HG03457 (cell line): ENCODE measurements around the gene LRRTM2.
"Not testable (repeated sequence)": the region's sequence is repeated elsewhere in the genome, so short reads cannot be mapped to it uniquely, and the experiment has no call there.

Experiments
- ATAC-seq: cut with Tn5 transposase; IDR thresholded peaks from one replicate; pipeline ENCODE4 v1.9.1; 2021; ENCODE audit warnings: moderate number of reproducible peaks; ENCODE audit not compliant: unreplicated experiment

The LRRTM2 gene

GRCh38 chr5:138841531-138841930, 33.6 kb downstream of the LRRTM2 start:
- no peak for ATAC-seq

DNA sequence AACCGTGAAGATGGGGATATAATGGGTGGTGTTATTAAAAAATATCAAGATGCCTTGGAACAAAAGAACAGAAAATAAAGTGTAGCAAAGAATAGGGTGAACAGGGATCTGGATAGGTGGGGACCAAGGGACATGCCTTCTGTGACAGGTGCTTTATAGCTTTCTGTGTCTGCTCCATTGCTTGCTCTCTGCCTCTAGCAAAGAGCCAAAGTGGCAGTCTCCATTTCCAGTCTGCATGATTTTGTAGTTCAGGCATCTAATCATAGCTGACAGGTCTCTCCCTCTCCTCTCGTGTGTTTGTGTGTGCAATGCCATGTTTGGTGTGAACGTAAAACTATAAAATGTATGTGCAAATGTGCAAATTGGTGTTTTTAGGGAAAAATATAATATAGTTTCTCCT, 35.0 kb downstream of the LRRTM2 start:
- ATAC-seq = no peak

DNA sequence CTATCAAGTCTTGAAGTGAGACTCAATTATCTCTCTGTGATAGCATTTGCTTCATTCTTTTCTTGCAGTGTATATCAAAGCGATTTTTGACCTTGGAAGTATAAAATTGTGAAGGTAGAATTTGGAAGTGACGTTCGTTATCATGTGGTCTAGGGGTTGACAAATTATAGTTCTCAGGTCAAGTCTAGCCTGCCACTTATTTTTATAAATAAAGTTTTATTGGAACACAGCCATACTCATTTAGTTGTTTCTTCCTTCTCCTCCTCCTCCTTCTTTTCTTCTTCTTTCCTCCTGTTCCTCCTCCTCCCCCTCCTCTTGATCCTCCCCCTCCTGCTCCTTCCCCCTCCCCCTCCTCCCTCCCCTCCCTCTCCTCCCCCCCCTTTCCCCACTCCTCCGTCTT, 38.0 kb downstream of the LRRTM2 start:
- ATAC-seq = no peak

- ATAC-seq = not testable (repeated sequence)
These were observed 40.3 kb downstream of the LRRTM2 start for GRCh38 chr5:138834853-138835252.

DNA sequence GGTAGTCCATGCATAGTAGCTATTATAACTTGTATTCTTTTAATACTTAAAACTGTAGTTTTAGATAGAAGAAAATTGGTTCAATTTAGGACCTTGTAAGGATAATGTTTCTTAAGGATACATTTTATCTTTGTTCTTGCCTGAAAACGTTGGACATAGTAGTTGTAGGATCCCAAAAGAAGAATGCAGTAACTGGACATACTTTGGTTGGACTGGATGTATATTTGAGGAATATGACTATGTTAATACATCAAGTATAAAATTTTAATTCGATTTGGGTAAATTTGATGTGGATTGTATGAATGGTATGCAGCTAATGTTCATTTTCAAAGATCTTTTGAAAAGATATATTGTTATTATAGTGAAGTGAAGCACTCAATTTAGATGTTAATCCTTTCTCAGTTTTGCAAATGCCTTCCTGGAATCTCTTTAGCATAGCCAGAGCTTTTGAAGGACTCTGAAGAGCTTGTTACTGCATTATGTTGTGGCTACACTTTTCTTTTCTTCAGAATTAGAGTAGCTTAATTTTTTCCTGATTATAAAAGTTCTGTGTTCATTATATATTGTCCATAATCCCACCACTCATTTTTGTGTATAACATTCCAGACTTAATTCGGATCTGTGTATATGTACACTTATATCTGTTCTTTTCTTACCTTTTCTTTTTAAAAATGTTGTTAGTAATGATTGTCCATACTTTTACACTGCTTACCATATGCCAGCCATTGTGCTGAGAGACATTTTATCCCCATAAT, 41.2 kb downstream of the LRRTM2 start:
- no peak for ATAC-seq

- no peak for ATAC-seq
These were observed 42.1 kb downstream of the LRRTM2 start for GRCh38 chr5:138833080-138833479.

DNA sequence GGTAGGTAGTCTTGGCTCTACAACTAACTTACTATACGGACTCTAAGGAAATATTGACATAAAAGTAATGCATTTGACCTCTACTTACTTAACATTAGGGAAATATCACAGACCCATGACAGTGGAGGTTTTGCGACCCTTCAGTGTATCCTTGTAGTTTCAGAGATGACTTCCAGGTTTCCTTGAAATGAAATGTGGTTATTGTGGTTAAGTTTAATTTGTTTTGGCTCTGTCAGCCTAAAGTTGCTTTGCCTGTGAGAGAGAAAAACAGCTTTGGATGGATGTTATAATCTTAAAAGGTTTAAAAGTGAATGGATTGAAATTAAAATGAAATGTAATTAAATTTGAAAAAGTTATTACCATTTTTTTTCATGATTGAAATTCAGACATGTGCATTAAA, 42.9 kb downstream of the LRRTM2 start:
- no peak for ATAC-seq

DNA sequence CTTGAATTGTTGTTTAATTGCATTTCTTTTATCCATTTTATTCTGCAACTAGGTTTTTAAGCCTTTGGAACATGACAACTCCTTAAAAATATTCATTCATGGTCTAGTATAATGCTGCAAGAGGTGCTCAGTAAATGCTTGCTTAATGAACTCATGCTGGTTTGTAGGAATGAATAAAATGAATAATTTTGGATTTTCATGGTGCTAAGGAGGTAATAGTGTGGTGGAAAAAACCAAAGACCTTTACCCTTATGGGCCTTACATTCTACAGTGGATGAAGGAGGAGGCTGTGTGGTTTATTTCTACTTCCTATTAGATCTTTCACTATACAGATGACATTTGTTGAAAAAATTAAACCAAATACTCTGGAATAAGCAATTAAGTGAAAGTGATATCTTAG, 43.4 kb downstream of the LRRTM2 start:
- ATAC-seq = no peak

DNA sequence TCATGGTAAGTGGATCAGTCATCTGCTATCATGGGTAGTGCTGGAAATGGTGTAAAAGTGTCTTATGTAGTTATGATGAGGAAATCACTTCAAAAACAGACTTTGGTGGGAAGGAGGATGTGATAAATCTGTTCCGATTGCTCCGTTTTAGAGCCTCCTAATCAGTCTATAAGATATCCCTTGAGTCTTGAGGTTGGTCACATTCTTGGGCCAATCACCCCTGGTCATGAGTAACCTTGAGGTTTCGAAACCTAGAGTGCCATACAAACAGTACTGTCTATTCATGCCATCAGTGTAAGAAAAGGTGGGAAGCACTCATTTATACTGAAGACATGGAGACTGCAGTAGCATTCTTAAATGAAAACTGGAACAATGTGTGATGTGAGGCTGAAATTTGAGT, 45.8 kb downstream of the LRRTM2 start:
- no peak for ATAC-seq

- ATAC-seq = no peak
These were observed 46.6 kb downstream of the LRRTM2 start for GRCh38 chr5:138828556-138828955.

GRCh38 chr5:138824924-138825863, 49.9 kb downstream of the LRRTM2 start:
- no peak for ATAC-seq

GRCh38 chr5:138824516-138824915, 50.6 kb downstream of the LRRTM2 start:
- ATAC-seq = no peak

- ATAC-seq = no peak
These were observed 54.4 kb downstream of the LRRTM2 start for GRCh38 chr5:138820695-138821094.

- no peak for ATAC-seq
These were observed 56.1 kb downstream of the LRRTM2 start for GRCh38 chr5:138819081-138819480.
